ENCODE results near the gene SPIB.
"Not testable (repeated sequence)": the region's sequence is repeated elsewhere in the genome, so short reads cannot be mapped to it uniquely, and the experiment has no call there.

Gene SPIB

DNA sequence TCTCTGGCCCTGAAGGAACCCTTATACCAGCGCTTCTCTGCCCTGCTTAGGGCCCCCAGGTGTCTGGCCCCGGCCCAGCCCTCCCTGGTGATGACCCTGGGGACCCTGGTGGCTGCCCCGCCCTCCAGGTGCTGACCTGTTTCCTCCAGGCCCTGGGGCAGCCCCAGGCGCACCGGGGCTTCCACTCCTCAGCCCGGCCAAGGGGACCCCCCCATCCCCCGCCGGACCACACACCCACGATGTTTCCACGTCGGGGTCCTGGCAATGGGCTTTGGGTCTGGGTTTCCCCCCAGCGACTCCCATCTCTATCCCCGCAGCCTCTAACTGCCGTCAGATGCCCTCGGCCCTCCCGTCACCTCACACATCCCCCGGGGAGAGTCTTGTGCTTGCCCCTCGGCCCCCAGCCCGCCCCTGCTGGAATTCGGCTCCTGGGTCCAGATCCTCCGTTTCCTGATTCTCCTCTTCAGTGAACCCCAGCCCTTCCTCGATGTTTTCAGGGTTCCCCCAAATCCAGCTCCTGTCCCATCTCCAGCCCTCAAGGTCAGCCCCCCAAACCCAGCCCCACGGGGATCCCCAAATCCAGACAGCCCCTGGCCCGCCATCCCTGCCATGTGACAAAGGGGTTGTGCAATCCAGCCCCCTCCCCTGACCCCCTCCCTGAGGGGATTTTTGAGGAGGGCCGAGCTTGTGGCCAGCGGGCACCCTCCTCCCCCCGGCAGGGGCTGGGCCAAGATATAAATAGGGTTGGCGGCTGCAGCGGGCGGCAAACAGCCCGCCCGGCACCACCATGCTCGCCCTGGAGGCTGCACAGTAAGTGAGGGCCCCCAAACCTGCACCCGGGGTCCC lies at the start of gene SPIB:
Gene SPIB (plus strand): TSS at position 763 of the 846 bp plus-strand sequence. CDS start 25 bp downstream, at position 788.
- DNase-seq = peak; percentile 45

DNA sequence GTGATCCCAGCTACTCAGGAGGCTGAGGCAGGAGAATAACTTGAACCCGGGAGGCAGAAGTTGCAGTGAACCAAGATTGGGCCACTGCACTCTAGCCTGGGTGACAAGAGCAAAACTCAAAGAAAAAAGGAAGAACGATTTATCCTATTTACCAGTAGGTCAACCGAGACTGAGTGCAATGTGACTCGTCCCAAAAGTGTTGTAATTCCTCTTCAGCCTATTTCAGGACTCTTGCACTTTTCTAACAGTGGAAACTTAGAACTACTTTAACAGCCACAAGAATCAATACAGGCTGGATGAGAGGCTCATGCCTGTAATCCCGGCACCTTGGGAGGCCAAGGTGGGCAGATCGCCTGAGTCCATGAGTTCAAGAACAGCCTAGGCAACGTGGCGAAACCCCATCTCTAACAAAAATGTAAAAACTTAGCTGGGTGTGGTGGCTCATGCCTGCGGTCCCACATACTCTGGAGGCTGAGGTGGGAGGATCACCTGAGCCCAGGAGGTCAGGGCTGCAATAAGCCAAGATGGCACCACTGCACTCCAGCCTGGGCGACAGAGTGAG lies 46.7 kb upstream of the SPIB start:
- DNase-seq = no peak

DNA sequence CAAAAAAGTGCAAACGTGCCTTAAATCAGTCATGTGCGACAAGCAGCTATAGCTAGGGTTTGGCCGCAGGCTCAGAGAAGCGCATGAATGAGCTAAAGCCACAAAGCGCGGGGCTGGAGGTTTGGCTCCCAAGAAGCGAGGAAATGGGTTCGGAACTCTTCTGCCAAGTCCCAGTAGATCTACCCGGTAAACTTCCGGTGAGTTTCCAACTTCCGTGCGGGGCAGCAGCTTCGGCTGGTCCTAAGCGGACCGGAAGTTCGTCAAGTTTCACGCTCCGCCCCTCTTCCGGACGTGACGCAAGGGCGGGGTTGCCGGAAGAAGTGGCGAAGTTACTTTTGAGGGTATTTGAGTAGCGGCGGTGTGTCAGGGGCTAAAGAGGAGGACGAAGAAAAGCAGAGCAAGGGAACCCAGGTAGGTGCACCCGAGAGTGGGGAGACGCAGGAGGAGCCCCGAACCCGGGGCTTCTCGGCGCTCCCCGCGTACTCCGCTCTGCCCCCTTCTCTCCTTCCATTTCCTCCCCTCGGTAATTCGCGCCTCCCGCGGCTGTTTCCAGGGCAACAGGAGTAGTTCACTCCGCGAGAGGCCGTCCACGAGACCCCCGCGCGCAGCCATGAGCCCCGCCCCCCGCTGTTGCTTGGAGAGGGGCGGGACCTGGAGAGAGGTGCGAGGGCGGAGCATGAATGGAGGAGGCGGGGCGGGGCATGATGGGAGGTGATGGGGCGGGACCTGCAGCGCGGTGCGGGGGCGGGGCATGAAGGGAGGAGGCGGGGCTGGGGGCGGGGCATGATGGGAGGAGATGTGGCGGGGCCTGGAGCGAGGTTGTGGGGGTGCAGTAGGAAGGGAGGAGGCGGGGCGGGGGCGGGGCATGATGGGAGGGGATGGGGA lies 42.3 kb upstream of the SPIB start, which contains the start of gene NR1H2:
Gene NR1H2 (plus strand): TSS at position 292 of the 885 bp plus-strand sequence. CDS start 1,149 bp downstream, outside the sequence.
- peak; percentile 99 for DNase-seq

DNA sequence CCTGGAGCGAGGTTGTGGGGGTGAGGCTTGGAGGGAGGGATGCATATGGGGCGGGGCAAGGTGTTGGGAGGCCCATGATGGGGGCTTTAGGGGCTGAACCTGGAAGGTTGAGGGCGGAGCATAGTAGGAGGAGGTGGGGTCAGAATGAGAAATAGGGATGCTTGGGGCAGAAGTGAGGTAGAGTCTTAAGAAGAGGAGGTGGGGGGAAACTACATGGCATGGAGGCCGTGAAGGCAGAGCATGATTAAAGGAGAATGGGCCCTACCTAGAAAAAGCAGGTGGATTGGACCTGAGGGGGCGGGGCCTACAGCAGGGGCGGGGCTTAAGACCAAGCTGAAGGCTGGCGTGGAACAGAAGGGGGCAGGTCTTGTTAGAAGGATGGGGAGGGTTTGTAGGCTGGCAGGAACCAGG lies 41.7 kb upstream of the SPIB start:
- DNase-seq = no peak

DNA sequence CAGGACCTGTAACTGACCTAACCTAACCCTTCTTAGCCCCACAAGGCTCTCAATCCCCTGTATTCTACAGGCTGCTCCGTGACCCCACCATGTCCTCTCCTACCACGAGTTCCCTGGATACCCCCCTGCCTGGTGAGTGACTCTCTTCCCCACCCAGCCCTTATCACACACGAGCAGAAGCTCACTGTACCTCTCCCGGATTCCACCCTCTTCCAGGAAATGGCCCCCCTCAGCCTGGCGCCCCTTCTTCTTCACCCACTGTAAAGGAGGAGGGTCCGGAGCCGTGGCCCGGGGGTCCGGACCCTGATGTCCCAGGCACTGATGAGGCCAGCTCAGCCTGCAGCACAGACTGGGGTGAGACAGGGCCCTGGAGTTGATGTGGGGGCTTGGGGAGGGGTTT lies 41.2 kb upstream of the SPIB start:
- no peak for DNase-seq

DNA sequence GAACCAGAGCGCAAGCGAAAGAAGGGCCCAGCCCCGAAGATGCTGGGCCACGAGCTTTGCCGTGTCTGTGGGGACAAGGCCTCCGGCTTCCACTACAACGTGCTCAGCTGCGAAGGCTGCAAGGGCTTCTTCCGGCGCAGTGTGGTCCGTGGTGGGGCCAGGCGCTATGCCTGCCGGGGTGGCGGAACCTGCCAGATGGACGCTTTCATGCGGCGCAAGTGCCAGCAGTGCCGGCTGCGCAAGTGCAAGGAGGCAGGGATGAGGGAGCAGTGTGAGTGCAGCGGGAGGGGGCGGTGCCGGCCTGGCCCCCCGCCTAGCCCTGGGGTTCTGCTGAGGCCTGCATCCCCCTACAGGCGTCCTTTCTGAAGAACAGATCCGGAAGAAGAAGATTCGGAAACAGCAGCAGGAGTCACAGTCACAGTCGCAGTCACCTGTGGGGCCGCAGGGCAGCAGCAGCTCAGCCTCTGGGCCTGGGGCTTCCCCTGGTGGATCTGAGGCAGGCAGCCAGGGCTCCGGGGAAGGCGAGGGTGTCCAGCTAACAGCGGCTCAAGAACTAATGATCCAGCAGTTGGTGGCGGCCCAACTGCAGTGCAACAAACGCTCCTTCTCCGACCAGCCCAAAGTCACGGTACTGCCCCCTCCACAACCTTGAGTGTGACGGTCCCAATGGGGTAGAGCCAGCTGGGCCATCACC lies 40.4 kb upstream of the SPIB start:
- DNase-seq = no peak

DNA sequence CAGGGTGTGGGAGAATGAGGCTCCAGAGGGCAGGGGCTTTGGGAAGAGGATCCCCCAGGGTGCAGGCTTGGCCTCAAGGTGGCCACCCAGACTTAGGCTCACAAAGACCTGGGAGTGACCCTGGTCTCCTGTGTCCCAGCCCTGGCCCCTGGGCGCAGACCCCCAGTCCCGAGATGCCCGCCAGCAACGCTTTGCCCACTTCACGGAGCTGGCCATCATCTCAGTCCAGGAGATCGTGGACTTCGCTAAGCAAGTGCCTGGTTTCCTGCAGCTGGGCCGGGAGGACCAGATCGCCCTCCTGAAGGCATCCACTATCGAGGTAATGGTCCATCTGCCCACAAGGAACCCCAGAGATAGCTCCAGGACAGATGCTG lies 39.9 kb upstream of the SPIB start:
- no peak for DNase-seq

DNA sequence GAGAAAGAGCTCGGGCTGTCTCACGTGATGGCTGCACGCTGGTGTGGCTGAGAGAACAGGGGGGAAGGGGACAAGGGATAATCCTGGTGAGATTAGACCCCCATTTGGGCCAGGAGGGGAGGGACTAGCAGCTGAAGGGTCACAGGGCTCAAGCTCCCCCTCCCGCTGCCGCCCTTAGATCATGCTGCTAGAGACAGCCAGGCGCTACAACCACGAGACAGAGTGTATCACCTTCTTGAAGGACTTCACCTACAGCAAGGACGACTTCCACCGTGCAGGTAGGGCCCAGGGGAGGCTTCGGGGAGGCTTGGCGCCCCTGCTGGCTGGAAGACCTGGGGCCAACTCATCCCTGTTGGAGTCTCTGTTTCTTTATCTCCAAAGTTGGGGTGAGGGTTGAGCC lies 39.1 kb upstream of the SPIB start:
- no peak for DNase-seq

DNA sequence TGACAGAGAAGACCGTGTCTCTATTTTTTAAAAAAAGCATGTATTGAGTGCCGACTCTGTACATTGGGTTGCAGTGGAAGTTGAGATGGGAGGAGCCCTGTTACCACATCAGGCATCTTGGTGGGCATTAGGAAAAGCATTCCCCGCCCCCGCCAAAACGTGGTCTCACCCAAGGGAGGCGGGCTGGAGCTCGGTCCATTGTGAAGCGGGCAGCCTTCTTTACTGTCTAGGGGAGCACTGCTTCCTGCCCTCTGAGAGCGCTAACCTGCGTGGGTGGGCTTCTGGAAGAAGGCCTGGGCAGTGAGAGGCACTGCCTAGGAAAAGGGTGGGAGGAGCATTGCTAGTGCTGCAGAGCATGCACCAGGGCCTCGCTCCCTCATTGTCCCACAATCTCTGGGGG lies 38.6 kb upstream of the SPIB start:
- DNase-seq = no peak

DNA sequence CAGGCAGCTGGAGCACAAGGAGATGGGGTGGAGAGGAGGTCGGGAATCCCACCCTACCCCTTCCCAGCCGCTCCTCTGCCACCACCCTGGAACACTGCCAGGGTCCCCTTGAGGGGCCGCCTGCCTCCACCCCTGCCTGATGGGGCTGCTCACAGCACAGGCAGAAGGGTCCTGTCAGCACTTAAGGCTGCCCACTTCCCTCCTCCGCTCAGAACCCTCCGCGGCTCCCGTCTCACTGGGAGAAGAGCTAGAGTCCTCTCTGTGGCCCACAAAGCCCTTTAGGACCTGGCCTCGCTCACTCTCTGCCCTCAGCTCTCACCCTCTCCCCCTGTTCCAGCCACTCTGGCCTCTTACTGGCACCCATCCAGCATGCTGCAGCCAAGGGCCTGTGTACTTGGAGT lies 38.0 kb upstream of the SPIB start:
- no peak for DNase-seq

DNA sequence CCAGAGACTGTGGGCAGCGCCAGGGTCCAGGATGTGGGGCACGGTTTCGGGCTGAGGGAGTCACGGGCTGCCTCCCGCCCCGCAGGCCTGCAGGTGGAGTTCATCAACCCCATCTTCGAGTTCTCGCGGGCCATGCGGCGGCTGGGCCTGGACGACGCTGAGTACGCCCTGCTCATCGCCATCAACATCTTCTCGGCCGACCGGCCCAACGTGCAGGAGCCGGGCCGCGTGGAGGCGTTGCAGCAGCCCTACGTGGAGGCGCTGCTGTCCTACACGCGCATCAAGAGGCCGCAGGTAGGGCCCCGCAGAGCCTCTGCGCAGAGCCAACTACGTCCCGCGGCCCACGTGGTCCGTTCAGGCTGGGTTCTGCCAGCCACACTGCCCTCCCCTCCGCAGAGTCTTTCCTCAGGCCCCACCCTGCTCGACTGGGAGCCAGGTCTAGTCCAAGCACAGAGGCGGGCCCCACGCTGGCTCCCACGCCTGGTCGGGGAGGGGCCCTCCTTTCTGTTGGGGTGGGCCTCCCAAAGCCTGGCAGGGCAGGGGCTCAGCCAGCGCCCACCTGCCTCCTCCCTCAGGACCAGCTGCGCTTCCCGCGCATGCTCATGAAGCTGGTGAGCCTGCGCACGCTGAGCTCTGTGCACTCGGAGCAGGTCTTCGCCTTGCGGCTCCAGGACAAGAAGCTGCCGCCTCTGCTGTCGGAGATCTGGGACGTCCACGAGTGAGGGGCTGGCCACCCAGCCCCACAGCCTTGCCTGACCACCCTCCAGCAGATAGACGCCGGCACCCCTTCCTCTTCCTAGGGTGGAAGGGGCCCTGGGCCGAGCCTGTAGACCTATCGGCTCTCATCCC lies 36.6 kb upstream of the SPIB start:
- no peak for DNase-seq

DNA sequence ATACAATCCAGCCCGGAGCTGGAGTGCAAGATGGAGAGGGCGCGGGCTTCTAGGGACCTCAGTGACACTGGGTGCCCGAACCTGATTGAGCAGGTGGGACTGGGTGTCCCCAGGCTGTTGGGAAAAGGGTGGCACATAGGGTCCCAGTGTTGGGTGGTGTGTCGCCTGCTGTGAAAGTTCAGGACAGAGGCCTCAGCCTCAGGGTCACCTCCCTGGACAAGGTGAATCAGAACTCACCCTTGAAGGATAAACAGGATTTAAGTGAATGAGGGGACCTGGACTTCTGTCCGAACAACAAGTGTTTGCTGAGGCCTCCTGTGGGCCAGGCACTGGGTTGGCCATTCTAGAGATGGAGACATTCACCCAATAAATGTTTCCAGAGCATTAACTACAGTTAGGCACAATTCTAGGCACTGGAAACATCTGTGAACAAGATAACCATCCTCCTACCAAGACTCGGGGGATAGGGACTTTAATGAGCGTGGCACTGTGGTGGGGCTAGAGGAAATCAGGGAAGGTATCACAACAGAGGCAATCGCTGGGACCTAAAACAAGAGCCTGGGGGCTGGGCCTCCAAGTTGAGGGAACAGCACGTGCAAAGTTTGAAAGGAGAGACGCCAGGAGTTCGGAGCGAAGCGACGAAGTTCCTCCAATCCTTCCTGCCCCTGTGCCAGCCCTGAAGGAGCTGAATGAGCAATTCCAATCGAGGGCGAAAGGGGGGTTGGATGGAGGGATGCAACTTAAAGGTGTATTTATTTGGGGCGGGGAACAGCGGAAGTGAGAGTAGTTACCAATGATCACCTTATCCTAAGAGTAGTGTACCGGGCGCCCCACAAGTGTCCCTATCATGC lies 35.5 kb upstream of the SPIB start:
- DNase-seq = no peak

DNA sequence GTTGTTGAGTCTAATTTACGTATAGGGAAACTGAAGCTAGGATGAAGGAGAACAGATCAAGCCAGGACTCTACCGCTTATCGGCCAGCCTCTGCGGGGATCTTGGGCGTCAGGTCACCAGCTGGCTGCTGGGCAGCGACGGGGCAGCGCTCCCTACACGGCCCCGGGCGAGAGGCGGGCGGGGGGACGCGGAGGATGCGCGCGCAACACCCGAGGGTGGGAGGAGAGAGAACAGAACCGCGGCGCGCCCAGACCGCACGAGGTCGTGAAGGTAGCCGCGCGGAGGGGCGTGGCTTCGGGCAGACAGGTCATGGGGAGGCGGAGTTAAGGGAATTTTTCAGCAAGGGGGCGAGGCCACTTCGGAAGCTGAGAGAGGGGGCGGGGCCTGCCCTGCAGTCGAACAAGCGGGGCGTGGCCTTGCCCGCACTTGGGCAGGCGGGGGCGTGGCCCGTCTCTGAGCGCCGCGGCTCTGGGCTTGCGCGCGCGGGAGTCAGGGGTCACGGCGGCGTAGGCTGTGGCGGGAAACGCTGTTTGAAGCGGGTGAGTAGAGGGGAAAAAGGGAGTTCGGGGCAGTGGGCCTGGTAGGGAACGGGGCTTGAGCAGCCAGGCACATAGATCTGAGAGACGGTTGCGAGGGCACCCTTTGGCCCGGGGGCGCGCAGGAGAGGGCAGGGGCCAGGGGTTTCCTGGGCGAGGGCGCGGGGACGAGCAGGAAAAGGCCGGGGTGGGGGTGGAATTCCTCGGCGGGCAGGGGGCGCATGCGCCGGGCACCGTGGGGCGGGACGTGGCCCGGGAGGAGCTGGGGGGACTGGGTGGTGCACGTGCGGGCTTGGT lies 34.7 kb upstream of the SPIB start, which contains the start of gene POLD1:
Gene POLD1 (plus strand): TSS at position 496 of the 833 bp plus-strand sequence. CDS start 14,505 bp downstream, outside the sequence.
- peak; percentile 99 for DNase-seq

DNA sequence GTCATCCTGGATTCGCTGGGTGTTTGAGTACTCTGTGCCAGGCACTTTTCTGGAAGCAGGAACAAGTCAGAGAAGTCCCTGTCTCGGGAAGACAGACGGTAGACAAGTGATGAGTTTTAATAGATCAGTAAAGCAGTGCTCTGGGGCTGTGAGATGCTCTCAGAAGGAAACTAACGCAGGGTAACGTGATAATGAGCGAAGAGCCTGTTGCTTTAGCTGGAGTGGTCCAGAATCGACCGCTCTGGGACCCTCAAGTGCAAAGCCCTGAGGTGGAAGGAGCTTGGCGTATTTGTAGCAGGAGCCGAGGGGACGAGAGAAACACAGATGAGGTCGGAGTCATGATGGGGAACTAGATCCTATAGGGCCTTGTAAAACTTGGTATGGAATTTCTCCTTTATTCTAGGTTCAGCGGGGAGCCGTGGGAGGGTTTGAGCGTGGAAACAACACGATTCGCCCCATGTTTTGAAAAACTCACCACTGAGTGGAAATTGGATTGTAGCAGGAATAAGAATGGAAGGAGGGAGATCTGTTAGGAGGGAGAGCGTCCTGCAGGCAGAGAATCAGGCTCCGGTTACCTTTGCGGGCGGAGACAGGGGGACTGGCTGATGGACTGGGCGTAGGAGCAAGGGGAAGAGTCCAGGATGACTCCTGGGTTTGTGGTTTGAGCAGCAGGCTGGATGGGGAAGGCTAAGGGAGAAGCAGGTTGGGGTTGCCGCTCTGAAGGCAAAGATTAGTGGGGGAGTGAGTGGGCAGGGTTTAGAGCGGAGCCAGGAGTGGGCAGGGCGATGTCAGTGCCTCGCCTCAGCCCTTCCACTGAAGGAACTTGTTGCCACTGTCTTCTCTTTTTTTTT lies 33.8 kb upstream of the SPIB start:
- DNase-seq = peak; percentile 25

DNA sequence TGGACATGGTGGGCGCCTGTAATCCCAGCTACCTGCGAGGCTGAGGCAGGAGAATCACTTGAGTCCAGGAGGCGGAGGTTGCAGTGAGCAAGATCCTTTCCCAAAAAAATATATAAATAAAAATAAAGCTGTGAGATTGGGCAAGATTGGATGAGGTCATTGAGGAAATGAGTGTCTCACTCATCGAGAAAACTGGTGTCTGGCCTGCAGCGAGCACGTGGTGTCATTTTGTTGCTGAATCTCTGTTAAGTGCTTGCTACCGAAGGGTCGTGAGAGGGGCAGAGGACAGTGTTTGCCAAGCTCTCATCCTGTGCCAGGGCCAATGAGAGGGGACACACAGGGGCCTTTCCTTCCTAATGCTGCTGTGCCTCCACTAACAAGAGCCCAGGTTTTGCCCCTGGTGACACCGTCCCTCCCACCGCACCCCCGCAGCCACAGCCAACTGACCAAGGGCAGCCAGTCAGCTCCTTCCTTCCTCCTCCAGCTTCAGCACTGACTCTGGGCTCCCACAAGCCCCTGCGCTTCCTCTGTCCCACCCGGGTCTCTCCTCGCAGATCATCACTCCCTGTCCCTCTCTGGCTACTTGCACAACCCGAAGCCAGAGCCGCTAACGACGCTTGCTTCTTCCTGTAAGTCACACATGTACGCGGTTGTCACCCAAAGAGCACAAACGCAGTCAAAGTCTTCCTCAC lies 31.4 kb upstream of the SPIB start:
- no peak for DNase-seq

DNA sequence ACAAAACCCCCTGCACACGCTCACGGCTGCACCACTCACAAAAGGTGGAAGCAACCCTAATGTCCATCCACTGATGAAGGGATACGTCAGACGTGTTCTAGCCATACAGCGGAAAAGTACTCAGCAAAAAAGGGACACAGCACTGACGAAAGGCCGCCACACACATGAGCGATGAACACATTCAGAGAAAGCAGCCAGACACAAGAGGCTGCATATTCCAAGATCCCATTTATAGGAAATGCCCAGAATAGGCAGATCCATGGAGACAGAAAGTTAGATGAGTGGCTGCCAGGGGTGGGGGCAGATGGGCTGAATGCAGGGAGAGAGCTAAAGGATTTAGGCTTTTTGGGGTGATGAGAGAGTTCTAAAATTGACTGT lies 30.9 kb upstream of the SPIB start:
- DNase-seq = no peak

DNA sequence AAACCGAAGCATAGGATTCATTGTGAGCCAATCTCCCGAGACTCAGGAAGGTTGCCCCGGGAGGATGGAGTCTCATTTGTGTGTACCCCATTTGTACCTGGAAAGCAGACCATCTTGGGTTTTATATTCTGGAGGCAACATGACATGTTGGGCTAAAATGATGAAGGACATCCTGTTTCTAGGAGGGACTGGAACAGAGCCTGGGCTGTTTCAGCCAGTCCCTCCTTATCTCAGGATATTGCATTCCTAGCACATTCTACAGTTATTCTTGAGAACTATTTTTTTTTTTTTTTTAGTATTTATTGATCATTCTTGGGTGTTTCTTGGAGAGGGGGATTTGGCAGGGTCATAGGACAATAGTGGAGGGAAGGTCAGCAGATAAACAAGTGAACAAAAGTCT lies 28.4 kb upstream of the SPIB start:
- not testable (repeated sequence) for DNase-seq

DNA sequence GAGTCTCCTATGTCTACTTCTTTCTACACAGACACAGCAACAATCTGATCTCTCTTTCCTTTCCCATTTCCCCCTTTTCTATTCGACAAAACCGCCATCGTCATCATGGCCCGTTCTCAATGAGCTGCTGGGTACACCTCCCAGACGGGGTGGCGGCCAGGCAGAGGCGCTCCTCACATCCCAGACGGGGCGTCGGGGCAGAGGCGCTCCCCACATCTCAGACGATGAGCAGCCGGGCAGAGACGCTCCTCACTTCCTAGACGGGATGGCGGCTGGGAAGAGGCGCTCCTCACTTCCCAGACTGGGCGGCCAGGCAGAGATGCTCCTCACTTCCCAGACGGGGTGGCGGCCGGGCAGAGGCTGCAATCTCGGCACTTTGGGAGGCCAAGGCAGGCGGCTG lies 27.8 kb upstream of the SPIB start:
- DNase-seq = not testable (repeated sequence)

All from NCI-H69 (cell line).